Peyer's patch (tissue), 4 donors: ENCODE data around the gene STAMBPL1. TPM values are rescaled to one million over a fixed set of nuclear protein-coding genes. Genes with fewer than 3 reads are reported as not detected.
A peak's percentile ranks its signal among the peaks of the same experiment; 100 is the strongest.

Experiments used
- DNase-seq, 3 donors: peaks; one replicate each; pipeline ENCODE4 v3.0.0-alpha.2; 2017 to 2019
- H3K27ac ChIP-seq, 4 donors: fragments of 200-600 bp; sonication (generic); one replicate each; pipeline ENCODE4 v1.5.1; 2016 to 2019
- H3K27me3 ChIP-seq, 2 donors: fragments of 200-600 bp; sonication (generic); one replicate each; pipeline ENCODE4 v1.5.1; 2019
- H3K36me3 ChIP-seq, 3 donors: fragments of 200-600 bp; sonication (generic); one replicate each; pipeline ENCODE4 v1.5.1; 2016 to 2019
- H3K4me1 ChIP-seq, 4 donors: fragments of 200-600 bp; sonication (generic); one replicate each; pipeline ENCODE4 v1.5.1; 2016 to 2019
- H3K4me3 ChIP-seq, 4 donors: fragments of 200-600 bp; sonication (generic); 1 replicate in 3 of 4; 2 replicates in 1 of 4; pipeline ENCODE4 v1.5.1; 2016 to 2019; ENCODE audit warnings: mild to moderate bottlenecking in 1 of 4
- H3K9me3 ChIP-seq, 4 donors: fragments of 200-600 bp; sonication (generic); one replicate each; pipeline ENCODE4 v1.5.1; 2016 to 2019; ENCODE audit warnings: mild to moderate bottlenecking in 1 of 4
- POLR2A ChIP-seq, 2 donors: fragments of 450-650 bp; IDR thresholded peaks; one replicate each; pipeline ENCODE4 v1.5.1; 2017; ENCODE audit warnings: antibody characterized with exemption in 2 of 2, mild to moderate bottlenecking in 2 of 2, moderate library complexity in 2 of 2
- total RNA-seq, 4 donors: library from RNA; depleted of rRNA; stranded (reverse); fragments of >200 nt; gene quantifications; one replicate each; pipeline ENCODE4 v1.1.0, GENCODE V29; 2016
- TF ChIP-seq, protein P1 (sequence below), 6 experiments: fragments of 450-650 bp in 4 of 6; fragments of 200-600 bp in 2 of 6; sonication (generic) in 1 of 6; IDR thresholded peaks; one replicate each; pipeline ENCODE4 v1.5.1; 2017 to 2019; ENCODE audit warnings: antibody characterized with exemption in 6 of 6, mild to moderate bottlenecking in 3 of 6, moderate library complexity in 1 of 6

The STAMBPL1 gene
- total RNA-seq, 4 donors from 2014 or later = 54.6 to 116 (median 84.6) TPM

DNA sequence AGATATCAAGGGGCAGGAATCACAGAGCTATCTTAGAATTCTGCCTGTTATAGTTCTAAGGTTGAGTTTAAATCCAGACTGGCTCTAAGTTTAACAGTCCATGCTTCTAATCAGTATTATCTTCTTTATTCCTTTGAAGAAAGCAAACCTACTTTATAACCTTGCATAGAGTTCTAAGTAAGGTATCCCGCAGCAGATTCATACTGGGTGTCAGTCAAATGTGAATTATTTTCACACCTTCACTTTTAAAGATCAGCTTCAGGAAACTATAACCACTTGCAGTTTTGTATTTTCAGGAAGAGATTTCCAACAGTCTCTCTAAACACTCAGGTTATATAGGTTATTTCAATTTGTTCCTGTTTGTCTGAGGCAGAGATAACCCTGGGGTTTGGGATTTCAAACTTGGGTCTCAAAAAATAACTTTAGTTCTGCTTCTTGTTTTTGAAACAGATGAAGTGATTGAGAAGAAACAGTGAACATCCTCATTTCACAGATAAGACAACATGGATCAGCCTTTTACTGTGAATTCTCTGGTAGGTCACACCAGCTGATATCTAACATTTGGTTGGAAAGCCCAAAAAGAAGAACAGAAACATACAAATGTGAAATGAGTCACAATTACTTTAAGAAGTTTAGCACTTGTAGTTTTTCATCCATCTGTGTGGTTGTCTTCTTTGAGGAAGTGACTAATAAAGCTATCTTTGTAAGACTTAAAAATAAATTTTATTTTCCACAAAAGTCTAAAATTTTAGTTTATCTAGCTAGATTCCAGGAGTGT, 21.4 kb downstream of the STAMBPL1 start:
- TF ChIP-seq POLR2A (IDR thresholded peaks at IDR 0.05) = no peak
- TF ChIP-seq, protein P1, sequence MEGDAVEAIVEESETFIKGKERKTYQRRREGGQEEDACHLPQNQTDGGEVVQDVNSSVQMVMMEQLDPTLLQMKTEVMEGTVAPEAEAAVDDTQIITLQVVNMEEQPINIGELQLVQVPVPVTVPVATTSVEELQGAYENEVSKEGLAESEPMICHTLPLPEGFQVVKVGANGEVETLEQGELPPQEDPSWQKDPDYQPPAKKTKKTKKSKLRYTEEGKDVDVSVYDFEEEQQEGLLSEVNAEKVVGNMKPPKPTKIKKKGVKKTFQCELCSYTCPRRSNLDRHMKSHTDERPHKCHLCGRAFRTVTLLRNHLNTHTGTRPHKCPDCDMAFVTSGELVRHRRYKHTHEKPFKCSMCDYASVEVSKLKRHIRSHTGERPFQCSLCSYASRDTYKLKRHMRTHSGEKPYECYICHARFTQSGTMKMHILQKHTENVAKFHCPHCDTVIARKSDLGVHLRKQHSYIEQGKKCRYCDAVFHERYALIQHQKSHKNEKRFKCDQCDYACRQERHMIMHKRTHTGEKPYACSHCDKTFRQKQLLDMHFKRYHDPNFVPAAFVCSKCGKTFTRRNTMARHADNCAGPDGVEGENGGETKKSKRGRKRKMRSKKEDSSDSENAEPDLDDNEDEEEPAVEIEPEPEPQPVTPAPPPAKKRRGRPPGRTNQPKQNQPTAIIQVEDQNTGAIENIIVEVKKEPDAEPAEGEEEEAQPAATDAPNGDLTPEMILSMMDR (IDR thresholded peaks at IDR 0.05) = no peak
- Histone ChIP-seq H3K27me3 (no peaks in the 10 kb centered on the region), H3K4me1 (peaks cover 0 to 60% (median 20%) of the 10 kb centered on the region in 4 donors), H3K27ac (peak overlapping the region; percentile 19 to 69 (median 44)), H3K9me3 (no peaks in the 10 kb centered on the region), H3K36me3 (peaks cover 0 to 15% (median 0%) of the 10 kb centered on the region in 3 donors), H3K4me3 (no peak overlapping the region)
- no peak for DNase-seq

DNA sequence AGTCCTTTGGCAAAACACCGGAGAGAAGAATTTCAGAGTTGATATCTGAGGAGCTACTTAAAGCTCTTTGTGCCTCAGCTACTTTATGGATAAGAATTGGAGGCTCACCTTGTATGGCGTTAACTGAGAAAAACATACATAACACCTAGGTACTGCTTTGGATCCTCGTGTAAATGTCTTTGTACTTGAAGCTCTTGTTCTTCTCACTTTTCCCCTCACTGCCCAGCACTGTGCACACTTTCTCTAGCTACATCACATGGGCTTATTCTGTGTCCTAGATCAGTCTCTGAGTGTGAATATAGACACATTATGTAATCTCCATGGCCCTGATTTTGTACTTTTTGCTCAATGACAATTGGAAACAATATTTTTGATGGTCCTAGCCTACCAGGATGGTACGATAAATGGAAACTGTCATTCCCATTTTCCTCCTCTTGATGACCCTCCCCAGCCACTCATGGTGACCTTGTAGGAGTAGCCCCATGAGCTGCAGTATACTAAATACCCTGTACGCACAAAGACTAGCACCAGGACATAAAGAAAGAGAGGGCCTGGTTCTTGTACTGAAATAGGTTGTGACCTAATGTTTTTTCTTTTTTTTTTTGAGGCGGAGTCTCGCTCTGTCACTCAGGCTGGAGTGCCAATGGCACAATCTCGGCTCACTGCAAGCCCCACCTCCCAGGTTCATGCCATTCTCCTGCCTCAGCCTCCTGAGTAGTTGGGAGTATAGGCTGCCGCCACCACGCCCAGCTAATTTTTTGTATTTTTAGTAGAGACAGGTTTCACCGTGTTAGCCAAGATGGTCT, 22.1 kb downstream of the STAMBPL1 start:
- Histone ChIP-seq H3K4me1 (peaks cover 0 to 53% (median 16%) of the 10 kb centered on the region in 4 donors), H3K36me3 (peaks cover 0 to 21% (median 0%) of the 10 kb centered on the region in 3 donors), H3K27ac (peak overlapping the region in 3 of 4 donors; percentile 19 to 69 (median 56)), H3K9me3 (no peaks in the 10 kb centered on the region), H3K27me3 (no peaks in the 10 kb centered on the region), H3K4me3 (no peak overlapping the region)
- DNase-seq = no peak
- TF ChIP-seq, protein P1 (IDR thresholded peaks at IDR 0.05) = no peak
- no peak for TF ChIP-seq POLR2A (IDR thresholded peaks at IDR 0.05)

DNA sequence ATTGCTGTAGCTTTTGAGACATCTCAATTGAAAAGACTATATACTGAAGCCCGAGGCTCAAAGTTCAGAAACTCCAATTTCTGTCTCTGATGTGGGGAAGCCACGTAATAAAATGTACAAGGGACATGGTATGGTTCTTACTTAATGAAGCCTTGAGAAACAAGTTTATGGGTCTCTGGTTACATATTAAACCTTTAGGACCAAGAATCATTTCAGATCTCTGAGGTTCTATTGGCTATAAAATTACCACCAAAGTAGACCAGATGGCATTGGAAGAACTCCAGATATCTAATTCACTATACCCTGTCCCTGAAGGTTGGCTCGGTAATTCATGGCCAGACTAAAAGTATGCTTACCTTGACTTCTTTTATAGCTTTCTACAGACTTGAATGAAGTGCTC, 23.7 kb downstream of the STAMBPL1 start:
- Histone ChIP-seq H3K27me3 (no peaks in the 10 kb centered on the region), H3K36me3 (peaks cover 0 to 21% (median 0%) of the 10 kb centered on the region in 3 donors), H3K4me1 (peaks cover 0 to 38% (median 10%) of the 10 kb centered on the region in 4 donors), H3K27ac (peak overlapping the region in 2 of 4 donors; percentile 9 to 52), H3K4me3 (no peak overlapping the region), H3K9me3 (no peaks in the 10 kb centered on the region)
- DNase-seq = no peak
- TF ChIP-seq, protein P1 (IDR thresholded peaks at IDR 0.05) = no peak
- TF ChIP-seq POLR2A (IDR thresholded peaks at IDR 0.05) = peak in 1 of 2 donors; percentile 13

DNA sequence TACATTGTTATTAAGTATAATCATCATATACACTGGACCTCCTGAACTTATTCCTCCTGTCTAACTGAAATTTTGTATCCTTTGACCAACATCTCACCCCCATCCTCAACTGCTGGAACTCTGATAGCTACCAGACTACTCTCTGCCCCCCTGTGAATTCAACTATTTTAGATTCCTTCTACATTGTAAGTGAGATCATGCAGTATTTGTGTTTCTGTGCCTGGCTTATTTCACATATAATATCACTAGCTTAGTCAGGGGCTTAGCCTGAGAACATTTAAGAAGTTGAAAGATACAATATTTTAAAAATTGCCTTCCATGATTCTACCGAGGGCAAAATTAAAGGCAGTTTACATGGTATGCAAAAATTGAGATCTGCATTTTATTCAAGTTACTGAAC, 26.9 kb downstream of the STAMBPL1 start:
- peaks cover 0 to 12% (median 2%) of the 10 kb centered on the region in 4 donors for H3K4me1 ChIP-seq
- peaks cover 0 to 24% (median 0%) of the 10 kb centered on the region in 3 donors for H3K36me3 ChIP-seq
- H3K27ac ChIP-seq = no peak overlapping the region
- no peak for DNase-seq
- H3K9me3 ChIP-seq = no peaks in the 10 kb centered on the region
- no peaks in the 10 kb centered on the region for H3K27me3 ChIP-seq
- H3K4me3 ChIP-seq = no peak overlapping the region
- no peak for TF ChIP-seq POLR2A (IDR thresholded peaks at IDR 0.05)
- TF ChIP-seq, protein P1 (IDR thresholded peaks at IDR 0.05) = no peak

DNA sequence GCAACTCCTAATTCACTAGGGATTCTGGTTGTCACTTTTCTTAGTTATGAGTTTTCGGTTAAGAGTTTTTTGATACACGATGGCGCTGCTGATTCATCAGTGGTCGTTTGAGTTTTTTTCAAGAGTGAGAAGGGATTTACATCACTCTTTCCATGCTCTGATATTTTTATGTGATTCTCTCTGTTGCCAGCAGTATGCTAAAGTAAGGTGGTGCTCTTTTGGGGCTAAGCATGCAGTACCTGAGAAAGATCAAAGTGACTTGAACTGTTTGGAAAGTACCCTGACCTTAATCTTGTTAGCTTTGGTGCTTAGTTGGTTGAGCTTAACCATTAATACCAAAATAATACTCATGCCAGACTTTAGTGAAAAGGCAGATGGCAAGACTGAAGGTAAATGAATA, 28.1 kb downstream of the STAMBPL1 start:
- Histone ChIP-seq H3K9me3 (no peaks in the 10 kb centered on the region), H3K27me3 (no peaks in the 10 kb centered on the region), H3K4me3 (no peak overlapping the region), H3K27ac (no peak overlapping the region), H3K4me1 (peaks cover 0 to under 1% (median 0%) of the 10 kb centered on the region in 4 donors), H3K36me3 (peaks cover 0 to 18% (median 0%) of the 10 kb centered on the region in 3 donors)
- TF ChIP-seq POLR2A (IDR thresholded peaks at IDR 0.05) = no peak
- TF ChIP-seq, protein P1 (IDR thresholded peaks at IDR 0.05) = no peak
- no peak for DNase-seq
